Body of pancreas (tissue), 4 donors: ENCODE data around the gene AUNIP. TPM values are rescaled to one million over a fixed set of nuclear protein-coding genes. Genes with fewer than 3 reads are reported as not detected.

ENCODE experiments used
- ATAC-seq: fragments of 150-250 bp; one replicate; pipeline ENCODE4 v1.9.1; 2016
- DNase-seq, 4 donors: peaks; one replicate each; pipeline ENCODE4 v3.0.0-alpha.2; 2019
- H3K27ac ChIP-seq, 4 donors: fragments of 200-600 bp; sonication (generic); 1 replicate in 3 of 4; 2 replicates in 1 of 4; pipeline versions ENCODE4 v1.5.1 to v1.6.1; 2016 to 2019; ENCODE audit warnings: mild to moderate bottlenecking in 1 of 4, mixed read lengths in 1 of 4, moderate library complexity in 1 of 4
- H3K27me3 ChIP-seq, 2 donors: fragments of 200-600 bp; sonication (generic); one replicate each; pipeline ENCODE4 v1.6.0; 2016; ENCODE audit warnings: mild to moderate bottlenecking in 1 of 2
- H3K36me3 ChIP-seq, 2 donors: fragments of 200-600 bp; sonication (generic); replicated peaks in 1 of 2; 2 replicates each; pipeline ENCODE4 v1.5.1; 2016; ENCODE audit warnings: low read depth in 2 of 2; ENCODE audit not compliant: insufficient read depth in 1 of 2
- H3K4me1 ChIP-seq: fragments of 200-600 bp; sonication (generic); one replicate; pipeline ENCODE4 v1.6.0; 2016
- H3K4me3 ChIP-seq, 2 donors: fragments of 200-600 bp; sonication (generic); 1 replicate in 1 of 2; 2 replicates in 1 of 2; pipeline ENCODE4 v1.5.1; 2016 to 2019
- H3K9me3 ChIP-seq, 3 donors: fragments of 200-600 bp; sonication (generic); 1 replicate in 2 of 3; 2 replicates in 1 of 3; pipeline ENCODE4 v1.5.1; 2016
- POLR2A ChIP-seq, 3 donors: fragments of 450-650 bp; IDR thresholded peaks; one replicate each; pipeline ENCODE4 v1.6.1; 2016; ENCODE audit warnings: antibody characterized with exemption in 3 of 3, mild to moderate bottlenecking in 2 of 3
- WGBS, 2 donors: methylation state at CpG; one replicate each; pipeline ENCODE4 v1.1.5; 2017; 5-methylcytosine and 5-hydroxymethylcytosine counted together
- intact Hi-C: fragments of 100-400 bp; cut with DNase I; formaldehyde crosslinking; loops from one replicate; pipeline ENCODE4 v1.15.1; 2023
- total RNA-seq, 2 donors: library from RNA; depleted of rRNA; stranded (reverse); fragments of >200 nt; gene quantifications; one replicate each; pipeline ENCODE4 v1.1.0, GENCODE V29; 2016
- TF ChIP-seq, protein P1 (sequence below), 7 experiments: fragments of 450-650 bp in 4 of 7; fragments of 200-600 bp in 3 of 7; sonication (generic) in 3 of 7; IDR thresholded peaks; one replicate each; pipeline ENCODE4 v1.5.1; 2016 to 2019; ENCODE audit warnings: antibody characterized with exemption in 7 of 7

Gene AUNIP
- total RNA-seq, 2 donors from 2014 or later, result not detected

DNA sequence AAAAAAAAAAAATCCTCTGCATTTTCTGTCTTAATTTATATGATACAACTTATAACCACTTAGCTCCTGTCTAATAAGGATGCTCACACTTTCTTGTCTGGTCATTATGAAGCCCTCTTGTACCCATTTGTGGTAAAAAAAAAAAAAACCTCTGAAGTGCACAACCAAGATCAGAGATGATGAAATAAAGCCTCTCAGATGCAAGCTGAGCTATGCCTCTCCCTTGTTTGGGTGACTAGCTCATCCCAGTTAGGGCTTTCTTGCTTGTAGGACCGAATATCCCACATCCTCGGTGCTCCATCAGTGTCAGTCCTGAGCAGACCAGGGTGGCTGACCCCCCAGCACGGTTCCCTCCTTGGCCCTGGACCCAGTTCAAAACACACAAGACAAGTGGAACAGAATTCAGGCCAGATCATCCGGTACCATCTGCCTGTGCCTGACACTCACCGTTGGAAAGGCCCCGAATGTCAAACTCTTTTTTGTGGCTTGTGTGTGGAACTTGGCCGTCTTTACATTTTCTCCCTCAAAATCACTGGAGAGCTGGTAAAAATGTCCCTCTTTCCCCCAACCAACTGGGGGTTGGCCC, 65.6 kb downstream of the AUNIP start:
- 60 to 77% methylated on average over 7 of the region's 7 CpGs for WGBS, 2 donors
- intact Hi-C loops, result loop anchor here (5.0 kb wide), 1 partner anchor 36 kb away; no protein-coding TSS in a partner anchor
- H3K27ac ChIP-seq, result no peak overlapping the region

DNA sequence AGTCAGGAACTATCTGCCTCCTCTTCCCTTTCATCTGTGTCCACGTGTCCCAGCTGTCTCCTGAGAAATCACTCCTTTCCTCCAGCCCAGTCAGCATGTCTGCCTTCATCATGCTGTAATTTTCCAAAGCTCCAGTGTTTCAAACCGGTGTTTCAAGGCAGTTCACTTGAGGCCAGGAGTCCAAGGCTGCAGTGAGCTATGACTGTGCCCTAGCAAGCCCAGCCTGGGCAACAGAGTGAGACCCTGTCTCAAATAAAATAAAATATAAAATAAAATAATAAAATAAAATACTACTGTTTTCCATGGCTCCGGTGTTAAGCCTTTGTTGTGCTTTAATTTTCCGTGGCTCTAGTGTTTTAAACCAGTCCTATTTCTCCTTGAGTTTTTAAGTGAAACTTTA, 67.1 kb downstream of the AUNIP start:
- ATAC-seq (no peak), DNase-seq (no peak)
- no peaks in the 10 kb centered on the region for H3K27me3 ChIP-seq
- H3K4me1 ChIP-seq, result peaks cover 13% of the 10 kb centered on the region
- no peak overlapping the region for H3K4me3 ChIP-seq
- intact Hi-C loops, result loop anchor here (5.0 kb wide), 1 partner anchor 35 kb away; no protein-coding TSS in a partner anchor
- 54 to 56% methylated on average over 4 of the region's 4 CpGs for WGBS, 2 donors
- H3K27ac ChIP-seq, result no peak overlapping the region
- no peaks in the 10 kb centered on the region for H3K36me3 ChIP-seq
- TF ChIP-seq, protein P1, sequence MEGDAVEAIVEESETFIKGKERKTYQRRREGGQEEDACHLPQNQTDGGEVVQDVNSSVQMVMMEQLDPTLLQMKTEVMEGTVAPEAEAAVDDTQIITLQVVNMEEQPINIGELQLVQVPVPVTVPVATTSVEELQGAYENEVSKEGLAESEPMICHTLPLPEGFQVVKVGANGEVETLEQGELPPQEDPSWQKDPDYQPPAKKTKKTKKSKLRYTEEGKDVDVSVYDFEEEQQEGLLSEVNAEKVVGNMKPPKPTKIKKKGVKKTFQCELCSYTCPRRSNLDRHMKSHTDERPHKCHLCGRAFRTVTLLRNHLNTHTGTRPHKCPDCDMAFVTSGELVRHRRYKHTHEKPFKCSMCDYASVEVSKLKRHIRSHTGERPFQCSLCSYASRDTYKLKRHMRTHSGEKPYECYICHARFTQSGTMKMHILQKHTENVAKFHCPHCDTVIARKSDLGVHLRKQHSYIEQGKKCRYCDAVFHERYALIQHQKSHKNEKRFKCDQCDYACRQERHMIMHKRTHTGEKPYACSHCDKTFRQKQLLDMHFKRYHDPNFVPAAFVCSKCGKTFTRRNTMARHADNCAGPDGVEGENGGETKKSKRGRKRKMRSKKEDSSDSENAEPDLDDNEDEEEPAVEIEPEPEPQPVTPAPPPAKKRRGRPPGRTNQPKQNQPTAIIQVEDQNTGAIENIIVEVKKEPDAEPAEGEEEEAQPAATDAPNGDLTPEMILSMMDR (IDR thresholded peaks at IDR 0.05), result no peak
- TF ChIP-seq POLR2A (IDR thresholded peaks at IDR 0.05), result no peak
- H3K9me3 ChIP-seq, result no peaks in the 10 kb centered on the region

More for the DNA sequence above, 65.6 kb downstream of the AUNIP start:
- Histone ChIP-seq H3K4me3 (no peak overlapping the region), H3K4me1 (peaks cover 18% of the 10 kb centered on the region), H3K36me3 (no peaks in the 10 kb centered on the region), H3K9me3 (no peaks in the 10 kb centered on the region), H3K27me3 (no peaks in the 10 kb centered on the region)
- DNase-seq, result no peak
- TF ChIP-seq POLR2A (IDR thresholded peaks at IDR 0.05), result no peak
- TF ChIP-seq, protein P1 (IDR thresholded peaks at IDR 0.05), result no peak
- no peak for ATAC-seq

DNA sequence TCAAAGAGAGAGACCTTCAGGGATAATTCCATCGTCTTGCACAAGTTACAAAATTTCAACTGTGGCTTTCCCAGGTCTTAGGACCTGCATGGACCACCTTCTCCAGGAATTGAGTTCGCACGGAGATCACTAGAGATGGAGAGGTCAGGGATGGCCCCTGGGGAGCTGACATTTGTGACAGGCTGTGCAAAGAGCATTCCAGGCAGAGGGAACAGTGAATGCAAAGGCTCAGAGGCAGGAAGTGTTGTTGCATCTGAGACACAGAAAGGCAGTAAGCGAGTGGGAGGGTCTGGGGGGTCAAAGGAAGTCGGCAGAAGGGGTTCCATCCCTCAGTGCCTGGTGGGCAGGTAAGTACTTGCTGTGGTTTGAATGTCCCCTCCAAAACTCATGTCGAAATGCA, 68.8 kb downstream of the AUNIP start:
- WGBS, 2 donors, result 82 to 92% methylated on average over 6 of the region's 6 CpGs
- TF ChIP-seq POLR2A (IDR thresholded peaks at IDR 0.05), result no peak
- TF ChIP-seq, protein P1 (IDR thresholded peaks at IDR 0.05), result no peak
- H3K36me3 ChIP-seq, result no peaks in the 10 kb centered on the region
- no peak for DNase-seq
- H3K4me1 ChIP-seq, result peaks cover 11% of the 10 kb centered on the region
- no peak for ATAC-seq
- H3K9me3 ChIP-seq, result no peaks in the 10 kb centered on the region
- intact Hi-C loops, result loop anchor here (5.0 kb wide), 1 partner anchor 33 kb away; no protein-coding TSS in a partner anchor
- H3K27ac ChIP-seq, result no peak overlapping the region
- H3K4me3 ChIP-seq, result no peak overlapping the region
- H3K27me3 ChIP-seq, result no peaks in the 10 kb centered on the region

DNA sequence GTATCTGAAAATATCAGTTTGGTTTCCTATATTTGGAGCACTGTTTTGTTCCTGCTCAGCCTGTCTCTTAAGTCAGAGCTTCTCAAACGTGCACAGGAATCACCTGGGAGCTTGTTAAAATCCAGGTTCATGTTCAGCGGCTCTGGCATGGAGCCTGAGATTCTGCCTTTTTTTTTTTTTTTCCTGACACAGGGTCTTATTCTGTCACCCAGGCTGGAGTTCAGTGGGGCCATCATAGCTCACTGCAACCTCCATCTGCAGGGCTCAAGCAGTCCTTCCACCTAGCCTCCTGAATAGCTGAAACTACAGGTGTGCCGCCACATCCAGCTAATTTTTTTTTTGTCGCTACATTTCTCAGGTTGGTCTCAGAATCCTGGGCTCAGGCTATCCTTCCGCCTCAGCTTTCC, 71.5 kb downstream of the AUNIP start:
- intact Hi-C loops, result no loop called here
- H3K36me3 ChIP-seq, result no peaks in the 10 kb centered on the region
- TF ChIP-seq POLR2A (IDR thresholded peaks at IDR 0.05), result no peak
- TF ChIP-seq, protein P1 (IDR thresholded peaks at IDR 0.05), result no peak
- no peak overlapping the region for H3K4me3 ChIP-seq
- H3K4me1 ChIP-seq, result peaks cover 28% of the 10 kb centered on the region
- H3K27me3 ChIP-seq, result no peaks in the 10 kb centered on the region
- ATAC-seq, result no peak
- no peak for DNase-seq
- 86 to 88% methylated on average over 5 of the region's 5 CpGs for WGBS, 2 donors
- H3K27ac ChIP-seq, result no peak overlapping the region
- no peaks in the 10 kb centered on the region for H3K9me3 ChIP-seq
